Endothelial cell of hepatic sinusoid (primary cell): ENCODE results near the gene TRIM3.

ENCODE experiments used
- in situ Hi-C: cut with HindIII; loops from 2 replicates; pipeline ENCODE4 v1.10.0; 2017; ENCODE audit warnings: low sequenced_read_pairs

The TRIM3 gene

DNA sequence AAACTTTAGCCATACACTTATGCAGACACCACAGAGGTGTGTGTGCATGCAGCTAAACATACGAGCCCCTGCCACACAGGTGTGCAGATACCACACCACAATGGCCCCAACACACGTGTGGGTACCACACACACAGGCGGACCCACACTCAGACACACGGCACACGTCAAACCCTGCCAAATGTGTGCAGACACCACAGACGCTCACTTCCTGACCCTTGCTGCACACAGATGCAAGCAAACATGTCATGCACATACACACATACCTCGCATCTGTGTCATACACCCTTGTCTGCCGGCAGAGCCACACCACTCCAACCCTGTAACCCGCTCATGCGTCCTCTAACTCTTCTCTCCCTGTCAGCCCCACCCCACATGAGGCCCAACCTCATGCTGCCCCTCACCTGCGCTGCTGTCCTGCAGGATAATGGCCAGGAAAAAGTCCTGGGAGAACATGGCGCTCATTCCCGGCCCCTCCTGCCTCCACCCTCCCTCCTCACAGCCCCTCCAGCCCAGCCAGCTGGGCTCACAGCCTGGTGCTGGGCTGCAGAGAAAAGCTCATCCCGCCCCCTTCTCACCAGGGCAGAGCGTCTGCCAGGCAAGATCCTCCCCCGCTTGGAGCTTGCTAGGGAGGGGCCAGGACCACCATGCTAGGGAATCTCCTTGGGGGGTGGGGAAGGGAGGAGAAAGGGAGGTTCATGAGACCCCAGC is 69.2 kb downstream of the TRIM3 start:
- in situ Hi-C loops = loop anchor here (5.0 kb wide), 1 partner anchor 78 kb away; the partner anchor contains the start of genes ARFIP2 and TIMM10B

DNA sequence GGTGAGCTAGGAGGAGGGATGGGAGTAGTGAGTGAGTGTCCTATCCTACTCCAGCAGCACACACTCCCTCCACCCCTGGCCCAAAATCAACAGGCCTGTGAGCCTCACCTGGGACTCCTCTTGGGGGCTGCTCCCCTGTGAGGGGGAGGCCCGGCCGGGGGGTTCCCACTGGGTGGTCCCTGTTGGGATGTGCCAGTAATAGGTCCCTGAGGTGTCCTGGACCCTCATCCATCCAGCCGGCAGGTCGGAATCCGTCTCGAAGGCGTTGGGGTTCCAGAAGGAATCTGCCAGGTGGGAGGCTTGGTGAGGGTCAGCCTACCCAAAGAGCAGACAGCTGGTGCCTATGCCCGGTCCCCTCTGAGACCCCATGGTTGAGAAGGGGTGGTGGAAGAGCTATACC is 70.2 kb downstream of the TRIM3 start:
- in situ Hi-C loops = loop anchor here (5.0 kb wide), 1 partner anchor 79 kb away; the partner anchor contains the start of genes ARFIP2 and TIMM10B

DNA sequence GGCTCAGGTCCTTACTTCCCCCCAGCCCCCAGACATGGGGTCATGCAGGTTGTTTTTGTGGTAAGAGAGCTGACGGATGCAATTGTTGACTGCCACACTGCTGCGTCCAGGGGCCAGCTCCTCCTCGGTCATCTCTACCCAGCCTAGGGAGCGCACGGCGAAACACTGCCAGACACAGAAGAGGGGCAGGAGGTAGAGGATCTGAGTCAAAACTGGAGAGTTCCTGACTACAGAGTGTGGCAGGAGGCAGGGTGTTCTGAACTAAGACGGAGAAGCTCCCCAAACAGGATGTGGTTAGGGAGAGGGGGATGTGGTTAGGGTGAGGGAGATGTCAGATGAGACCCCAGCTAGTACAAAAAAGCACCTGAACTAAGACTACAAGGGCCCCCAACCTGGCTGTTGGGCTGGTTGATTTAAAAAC is 71.2 kb downstream of the TRIM3 start:
- in situ Hi-C loops = loop anchor here (5.0 kb wide), 1 partner anchor 80 kb away; the partner anchor contains the start of genes ARFIP2 and TIMM10B

DNA sequence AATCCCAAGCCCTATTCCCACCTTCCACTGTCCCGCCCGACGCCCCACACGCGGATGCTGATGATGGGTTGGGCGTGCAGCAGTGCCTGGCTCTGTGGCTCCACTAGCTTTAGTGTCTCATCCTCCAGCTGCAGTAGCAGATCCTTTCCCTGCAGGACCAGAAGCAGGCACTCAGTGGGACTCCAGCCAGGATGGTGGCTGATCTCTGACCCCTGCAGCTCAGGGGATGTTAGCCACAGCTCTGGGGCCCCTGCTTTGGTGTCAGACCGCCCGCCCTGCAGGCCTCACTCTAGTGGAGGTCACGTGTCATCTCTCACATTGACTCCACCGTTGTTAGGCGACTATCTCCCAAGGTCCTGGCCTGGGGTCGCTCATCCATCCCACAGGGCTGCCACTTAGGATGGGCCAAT is 71.7 kb downstream of the TRIM3 start:
- in situ Hi-C loops = loop anchor here (5.0 kb wide), 1 partner anchor 80 kb away; the partner anchor contains the start of genes ARFIP2 and TIMM10B

DNA sequence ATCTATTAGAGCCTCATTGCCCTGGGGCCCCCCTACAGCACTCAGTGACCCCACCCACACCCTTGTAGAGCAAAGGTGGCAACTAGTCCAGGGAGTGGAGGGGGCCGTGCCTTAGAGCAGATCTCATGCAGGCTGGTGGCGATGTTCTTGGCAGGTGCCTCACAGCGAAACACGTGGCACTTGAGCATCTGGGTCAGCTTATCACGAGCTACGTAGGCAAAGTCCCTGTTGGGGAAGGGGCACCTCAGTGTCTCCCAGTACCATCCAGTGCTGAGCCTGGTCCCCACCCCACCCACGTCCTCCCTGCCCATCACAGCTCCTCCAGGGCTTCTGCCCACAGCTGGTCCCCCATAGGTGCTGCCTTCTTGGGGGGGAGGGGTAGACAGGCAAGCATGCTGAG is 72.3 kb downstream of the TRIM3 start:
- in situ Hi-C loops = loop anchor here (5.0 kb wide), 1 partner anchor 81 kb away; the partner anchor contains the start of genes ARFIP2 and TIMM10B

DNA sequence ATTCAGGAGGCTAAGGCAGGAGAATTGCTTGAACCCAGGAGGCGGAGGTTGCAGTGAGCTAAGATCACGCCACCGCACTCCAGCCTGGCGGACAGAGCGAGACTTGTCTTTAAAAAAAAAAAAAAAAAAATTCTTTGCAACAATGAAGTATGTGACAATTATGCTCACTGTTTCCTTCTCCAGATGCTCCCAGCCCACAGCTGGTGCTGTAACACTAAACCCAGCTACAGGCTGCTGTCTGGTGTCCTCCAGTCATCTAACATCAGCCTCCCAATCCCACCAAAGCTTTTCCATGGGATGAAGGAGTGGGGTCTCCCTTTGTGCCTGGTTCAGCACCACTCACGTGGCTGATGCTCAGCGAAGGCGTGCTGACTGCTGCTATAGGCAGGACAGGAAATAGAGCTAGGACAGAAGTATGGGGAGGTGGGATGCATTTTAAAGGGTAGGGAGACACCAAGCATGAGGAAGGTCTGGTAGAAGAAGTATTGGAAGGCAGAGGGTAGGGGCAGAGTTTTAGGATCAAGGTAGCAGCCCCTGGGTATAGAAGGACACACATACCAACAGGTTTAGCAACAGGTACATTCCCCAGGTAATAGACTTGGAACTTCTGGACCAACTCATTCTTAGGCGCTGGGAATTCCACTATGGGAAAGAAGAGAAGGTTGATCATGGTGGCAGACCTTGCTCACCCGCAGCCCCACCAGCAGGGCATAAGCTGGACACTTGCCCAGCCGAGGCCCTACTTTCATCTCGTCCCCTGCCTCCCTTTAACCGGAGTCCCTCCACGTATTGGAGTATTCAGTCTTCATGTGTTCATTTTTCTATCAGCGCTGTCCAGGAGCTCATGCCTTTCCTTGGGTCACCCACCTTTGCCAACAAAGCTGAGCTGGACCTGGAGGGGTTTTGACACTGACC is 73.1 kb downstream of the TRIM3 start:
- in situ Hi-C loops = loop anchor here (5.0 kb wide), 1 partner anchor 82 kb away; the partner anchor contains the start of genes ARFIP2 and TIMM10B
